Natural killer cell (primary cell): ENCODE measurements around the gene LONP1. TPM values are rescaled to one million over a fixed set of nuclear protein-coding genes. Genes with fewer than 3 reads are reported as not detected.
A peak's percentile ranks its signal among the peaks of the same experiment; 100 is the strongest.

ENCODE experiments used
- ATAC-seq, 3 donors: fragments of 150-1000 bp in 2 of 3; fragments of 200-7000 bp in 1 of 3; cut with Tn5 transposase; 1 replicate in 1 of 3; 2 replicates in 2 of 3; pipeline ENCODE4 v1.10.0; 2021; ENCODE audit warnings: mild to moderate bottlenecking in 2 of 3, moderate library complexity in 2 of 3
- DNase-seq, 2 donors: peaks; one replicate each; pipeline versions ENCODE4 v3.0.0 to v3.0.0-alpha.2; 2013 to 2021; ENCODE audit warnings: mixed read lengths in 1 of 2
- H3K27ac ChIP-seq: one replicate; pipeline ENCODE4 v1.5.1; 2013; ENCODE audit warnings: mild to moderate bottlenecking, low read length
- H3K27me3 ChIP-seq: one replicate; pipeline ENCODE4 v1.6.1; 2013; ENCODE audit warnings: low read length; ENCODE audit not compliant: control insufficient read depth, insufficient read depth
- H3K36me3 ChIP-seq: one replicate; pipeline ENCODE4 v1.6.1; 2013; ENCODE audit warnings: low read length; ENCODE audit not compliant: control insufficient read depth, insufficient read depth
- H3K4me1 ChIP-seq: one replicate; pipeline ENCODE4 v1.6.1; 2013; ENCODE audit warnings: low read length; ENCODE audit not compliant: control insufficient read depth, insufficient read depth
- H3K4me3 ChIP-seq: one replicate; pipeline ENCODE4 v1.5.1; 2013; ENCODE audit warnings: low read length
- H3K9me3 ChIP-seq: one replicate; pipeline ENCODE4 v1.6.1; 2013; ENCODE audit warnings: low read length; ENCODE audit not compliant: control insufficient read depth, insufficient read depth
- H3K27ac Mint-ChIP-seq, 2 donors: one replicate each; pipeline ENCODE4 v1.8.0; 2022; ENCODE audit warnings: mild to moderate bottlenecking in 2 of 2, mixed read lengths in 2 of 2, moderate library complexity in 1 of 2
- H3K27me3 Mint-ChIP-seq, 2 donors: one replicate each; pipeline ENCODE4 v1.8.0; 2022; ENCODE audit warnings: low read depth in 2 of 2, mixed read lengths in 2 of 2
- H3K36me3 Mint-ChIP-seq: one replicate; pipeline ENCODE4 v1.8.0; 2022; ENCODE audit warnings: mixed read lengths
- H3K4me1 Mint-ChIP-seq, 2 donors: one replicate each; pipeline ENCODE4 v1.8.0; 2022; ENCODE audit warnings: mixed read lengths in 2 of 2
- H3K4me3 Mint-ChIP-seq: one replicate; pipeline ENCODE4 v1.8.0; 2022; ENCODE audit warnings: mild to moderate bottlenecking, moderate library complexity, mixed read lengths
- H3K9me3 Mint-ChIP-seq, 2 donors: one replicate each; pipeline ENCODE4 v1.8.0; 2022; ENCODE audit warnings: mixed read lengths in 2 of 2
- CTCF ChIP-seq: fragments of 200-600 bp; IDR thresholded peaks from one replicate; pipeline ENCODE4 v1.8.0; 2022; ENCODE audit warnings: antibody characterized with exemption
- WGBS: methylation state at CpG from one replicate; pipeline ENCODE4 v1.1.7; 2013; ENCODE audit warnings: missing lambda C conversion rate; ENCODE audit not compliant: insufficient coverage; 5-methylcytosine and 5-hydroxymethylcytosine counted together
- intact Hi-C: fragments of 100-400 bp; cut with micrococcal nuclease; formaldehyde crosslinking; loops from one replicate; pipeline ENCODE4 v1.14.2; 2022
- total RNA-seq, 4 donors: library from RNA; stranded (reverse); fragments of 120-200 nt in 1 of 4; gene quantifications; one replicate each; pipeline versions ENCODE4 v1.2.3 to v1.2.4, GENCODE V29; 2013 to 2022

The LONP1 gene
- 10 to 100 TPM; 50.5 to 61.8 (median 56.1) TPM for total RNA-seq
- 30.6 TPM for total RNA-seq (2013)

GRCh38 chr19:5719961-5720790 lies at the start of gene LONP1, which contains the start of gene CATSPERD:
LONP1 (minus strand) TSS chr19:5720146; CDS start chr19:5720132, 14 bp downstream.
CATSPERD (plus strand) TSS chr19:5720637; CDS start chr19:5720738, 101 bp downstream.
- H3K36me3 Mint-ChIP-seq, result no peaks in the 10 kb centered on the region
- H3K4me1 Mint-ChIP-seq, result peaks cover 10 to 23% of the 10 kb centered on the region in 2 donors

GRCh38 chr19:5767949-5768348 lies 48.0 kb upstream of the LONP1 start:
- H3K4me1 Mint-ChIP-seq, result no peaks in the 10 kb centered on the region
- 92% methylated on average over 8 of the region's 10 CpGs for WGBS

More at GRCh38 chr19:5719961-5720790, at the start of gene LONP1, which contains the start of gene CATSPERD:
- peak within 1 kb of the TSS; percentile 82 for H3K27ac ChIP-seq
- DNase-seq (peak; percentile 96 to 100), ATAC-seq (peak; percentile 87 to 96 (median 87))
- H3K36me3 ChIP-seq, result peaks cover 3% of the 10 kb centered on the region
- Mint-ChIP-seq H3K9me3 (no peaks in the 10 kb centered on the region), H3K27ac (peak within 1 kb of the TSS; percentile 92 to 95), H3K27me3 (peaks cover 0 to 2% of the 10 kb centered on the region in 2 donors), H3K4me3 (peak within 1 kb of the TSS; percentile 89)
- WGBS, result under 1% methylated on average over 90 of the region's 90 CpGs
- intact Hi-C loops, result loop anchor here (1.0 to 2.0 kb wide), 5 partner anchors 30 to 184 kb away; partner anchors contain the start of genes DUS3L, MICOS13, RPL36 and SAFB
- no peaks in the 10 kb centered on the region for H3K9me3 ChIP-seq
- H3K27me3 ChIP-seq, result no peaks in the 10 kb centered on the region
- peaks cover 31% of the 10 kb centered on the region for H3K4me1 ChIP-seq
- peak; percentile 67 for TF ChIP-seq CTCF
- H3K4me3 ChIP-seq, result peak within 1 kb of the TSS; percentile 68

GRCh38 chr19:5765220-5765619 lies 45.3 kb upstream of the LONP1 start:
- intact Hi-C loops, result no loop called here
- H3K4me1 Mint-ChIP-seq, result no peaks in the 10 kb centered on the region
- no peak for TF ChIP-seq CTCF
- H3K4me3 ChIP-seq, result no peak overlapping the region
- H3K27ac Mint-ChIP-seq, result no peak overlapping the region
- H3K36me3 ChIP-seq, result no peaks in the 10 kb centered on the region
- H3K27me3 Mint-ChIP-seq, result peaks cover 0 to 2% of the 10 kb centered on the region in 2 donors
- WGBS, result 96% methylated on average over 3 of the region's 3 CpGs
- no peaks in the 10 kb centered on the region for H3K27me3 ChIP-seq
- H3K9me3 Mint-ChIP-seq, result peaks cover 3 to 5% of the 10 kb centered on the region in 2 donors
- H3K27ac ChIP-seq, result no peak overlapping the region
- DNase-seq (no peak), ATAC-seq (no peak)
- H3K9me3 ChIP-seq, result no peaks in the 10 kb centered on the region
- H3K4me1 ChIP-seq, result no peaks in the 10 kb centered on the region
- H3K4me3 Mint-ChIP-seq, result no peak overlapping the region
- no peaks in the 10 kb centered on the region for H3K36me3 Mint-ChIP-seq

More at GRCh38 chr19:5767949-5768348, 48.0 kb upstream of the LONP1 start:
- Histone ChIP-seq H3K9me3 (no peaks in the 10 kb centered on the region), H3K36me3 (no peaks in the 10 kb centered on the region), H3K4me3 (no peak overlapping the region), H3K27me3 (no peaks in the 10 kb centered on the region), H3K27ac (no peak overlapping the region), H3K4me1 (no peaks in the 10 kb centered on the region)
- intact Hi-C loops, result no loop called here
- no peak overlapping the region for H3K27ac Mint-ChIP-seq
- H3K4me3 Mint-ChIP-seq, result no peak overlapping the region
- no peak for DNase-seq
- no peaks in the 10 kb centered on the region for H3K9me3 Mint-ChIP-seq
- TF ChIP-seq CTCF, result no peak
- no peak for ATAC-seq
- no peaks in the 10 kb centered on the region for H3K36me3 Mint-ChIP-seq
- H3K27me3 Mint-ChIP-seq, result no peaks in the 10 kb centered on the region
